Breast epithelium (tissue), 3 donors: ENCODE data around the gene GUCY2D.

Experiments used
- CTCF ChIP-seq, 3 donors: fragments of 450-650 bp; IDR thresholded peaks; one replicate each; pipeline ENCODE4 v1.5.1; 2016 to 2017; ENCODE audit warnings: antibody characterized with exemption in 3 of 3, mild to moderate bottlenecking in 3 of 3, moderate library complexity in 3 of 3
- POLR2A ChIP-seq: fragments of 450-650 bp; IDR thresholded peaks from one replicate; pipeline ENCODE4 v1.6.1; 2016; ENCODE audit warnings: antibody characterized with exemption, mild to moderate bottlenecking, moderate library complexity

- TF ChIP-seq CTCF (IDR thresholded peaks at IDR 0.05) (no peak), POLR2A (no peak)
Measured at GRCh38 chr17:8031261-8031661, 28.8 kb downstream of the GUCY2D start.
